Gastrocnemius medialis (tissue), 4 donors: ENCODE data around the gene CSGALNACT2.

Experiments used
- POLR2A ChIP-seq, 2 donors: fragments of 450-650 bp; IDR thresholded peaks; one replicate each; pipeline ENCODE4 v1.6.1; 2017; ENCODE audit warnings: antibody characterized with exemption in 2 of 2, mild to moderate bottlenecking in 2 of 2, moderate library complexity in 2 of 2
- TF ChIP-seq, protein P1 (sequence below), 5 experiments: fragments of 450-650 bp in 3 of 5; fragments of 200-600 bp in 2 of 5; sonication (generic) in 2 of 5; IDR thresholded peaks in 4 of 5; conservative IDR thresholded peaks in 1 of 5; 1 replicate in 4 of 5; 2 replicates in 1 of 5; pipeline ENCODE4 v1.5.1; 2016 to 2019; ENCODE audit warnings: antibody characterized with exemption in 5 of 5, mild to moderate bottlenecking in 3 of 5, moderate library complexity in 3 of 5

DNA sequence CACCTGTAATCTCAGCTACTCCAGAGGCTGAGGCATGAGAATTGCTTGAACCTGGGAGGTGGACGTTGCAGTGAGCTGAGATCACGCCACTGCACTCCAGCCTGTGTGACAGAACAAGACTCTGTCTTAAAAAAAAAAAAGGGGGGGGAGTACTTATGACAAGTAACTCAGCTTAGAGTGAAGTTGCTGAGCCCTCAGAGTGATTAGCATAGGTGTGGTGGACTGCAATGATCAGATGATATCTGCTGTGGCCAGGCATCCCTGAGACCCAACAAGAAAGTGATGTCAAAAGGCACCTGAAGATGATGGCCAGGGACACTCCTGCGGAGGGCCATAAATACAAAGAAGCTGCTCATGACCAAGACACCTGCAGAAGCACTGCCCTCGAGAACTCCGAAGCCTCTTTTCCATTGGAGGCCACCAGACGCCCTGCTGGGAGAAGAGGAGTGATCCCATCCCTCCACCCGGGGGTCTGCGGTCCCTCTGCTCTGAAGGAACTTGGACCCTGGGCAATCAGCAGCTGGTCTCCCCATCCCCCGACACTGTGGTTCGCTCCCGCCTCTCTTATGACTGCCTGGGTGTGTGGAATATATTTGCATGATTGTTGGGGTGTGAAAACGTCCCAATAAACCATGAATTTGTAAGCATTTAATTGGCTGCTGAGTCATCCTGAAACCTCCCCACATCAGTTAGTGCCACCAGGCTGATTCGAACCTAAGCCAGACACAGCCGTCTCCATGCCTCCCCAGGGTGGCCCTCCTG is 82.6 kb downstream of the CSGALNACT2 start:
- TF ChIP-seq, protein P1, sequence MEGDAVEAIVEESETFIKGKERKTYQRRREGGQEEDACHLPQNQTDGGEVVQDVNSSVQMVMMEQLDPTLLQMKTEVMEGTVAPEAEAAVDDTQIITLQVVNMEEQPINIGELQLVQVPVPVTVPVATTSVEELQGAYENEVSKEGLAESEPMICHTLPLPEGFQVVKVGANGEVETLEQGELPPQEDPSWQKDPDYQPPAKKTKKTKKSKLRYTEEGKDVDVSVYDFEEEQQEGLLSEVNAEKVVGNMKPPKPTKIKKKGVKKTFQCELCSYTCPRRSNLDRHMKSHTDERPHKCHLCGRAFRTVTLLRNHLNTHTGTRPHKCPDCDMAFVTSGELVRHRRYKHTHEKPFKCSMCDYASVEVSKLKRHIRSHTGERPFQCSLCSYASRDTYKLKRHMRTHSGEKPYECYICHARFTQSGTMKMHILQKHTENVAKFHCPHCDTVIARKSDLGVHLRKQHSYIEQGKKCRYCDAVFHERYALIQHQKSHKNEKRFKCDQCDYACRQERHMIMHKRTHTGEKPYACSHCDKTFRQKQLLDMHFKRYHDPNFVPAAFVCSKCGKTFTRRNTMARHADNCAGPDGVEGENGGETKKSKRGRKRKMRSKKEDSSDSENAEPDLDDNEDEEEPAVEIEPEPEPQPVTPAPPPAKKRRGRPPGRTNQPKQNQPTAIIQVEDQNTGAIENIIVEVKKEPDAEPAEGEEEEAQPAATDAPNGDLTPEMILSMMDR (IDR thresholded peaks at IDR 0.05 in 4 of 5, conservative IDR thresholded peaks at IDR 0.05 in 1 of 5), result no peak
- no peak for TF ChIP-seq POLR2A (IDR thresholded peaks at IDR 0.05)
